ENCODE data around the gene ADARB2. TPM values are rescaled to one million over a fixed set of nuclear protein-coding genes. Genes with fewer than 3 reads are reported as not detected.
A peak's percentile ranks its signal among the peaks of the same experiment; 100 is the strongest.
"Not testable (repeated sequence)": the region's sequence is repeated elsewhere in the genome, so short reads cannot be mapped to it uniquely, and the experiment has no call there.

ADARB2 gene
- total RNA-seq, 1 donor from 2014 or later: 1.2 TPM

DNA sequence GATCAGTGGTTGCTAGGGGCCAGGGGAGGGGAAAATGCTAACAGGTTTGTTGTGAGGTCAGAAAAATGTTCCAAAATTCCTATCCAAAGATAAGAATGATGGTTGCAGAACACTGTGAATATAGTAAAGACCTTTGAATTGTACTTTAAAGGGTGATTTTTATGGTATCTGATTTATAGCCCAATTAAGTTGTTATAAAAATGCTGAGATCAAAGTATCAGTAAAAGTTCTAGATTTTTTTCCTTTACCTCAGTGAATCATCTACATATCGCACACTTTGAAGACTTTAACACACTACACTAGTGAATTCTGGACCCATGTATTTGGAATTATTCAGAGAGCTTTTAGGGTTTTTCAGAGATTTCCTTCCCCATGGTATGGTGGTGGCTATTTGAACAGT is 405.8 kb downstream of the ADARB2 start:
- Histone ChIP-seq H3K27ac (no peak overlapping the region), H3K4me1 (no peaks in the 10 kb centered on the region), H3K4me3 (no peak overlapping the region), H3K9me3 (no peaks in the 10 kb centered on the region), H3K27me3 (no peaks in the 10 kb centered on the region), H3K36me3 (no peaks in the 10 kb centered on the region)
- no peak for DNase-seq
- TF ChIP-seq, protein P1, sequence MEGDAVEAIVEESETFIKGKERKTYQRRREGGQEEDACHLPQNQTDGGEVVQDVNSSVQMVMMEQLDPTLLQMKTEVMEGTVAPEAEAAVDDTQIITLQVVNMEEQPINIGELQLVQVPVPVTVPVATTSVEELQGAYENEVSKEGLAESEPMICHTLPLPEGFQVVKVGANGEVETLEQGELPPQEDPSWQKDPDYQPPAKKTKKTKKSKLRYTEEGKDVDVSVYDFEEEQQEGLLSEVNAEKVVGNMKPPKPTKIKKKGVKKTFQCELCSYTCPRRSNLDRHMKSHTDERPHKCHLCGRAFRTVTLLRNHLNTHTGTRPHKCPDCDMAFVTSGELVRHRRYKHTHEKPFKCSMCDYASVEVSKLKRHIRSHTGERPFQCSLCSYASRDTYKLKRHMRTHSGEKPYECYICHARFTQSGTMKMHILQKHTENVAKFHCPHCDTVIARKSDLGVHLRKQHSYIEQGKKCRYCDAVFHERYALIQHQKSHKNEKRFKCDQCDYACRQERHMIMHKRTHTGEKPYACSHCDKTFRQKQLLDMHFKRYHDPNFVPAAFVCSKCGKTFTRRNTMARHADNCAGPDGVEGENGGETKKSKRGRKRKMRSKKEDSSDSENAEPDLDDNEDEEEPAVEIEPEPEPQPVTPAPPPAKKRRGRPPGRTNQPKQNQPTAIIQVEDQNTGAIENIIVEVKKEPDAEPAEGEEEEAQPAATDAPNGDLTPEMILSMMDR (IDR thresholded peaks at IDR 0.05): no peak
- intact Hi-C loops (cut with DNase I): no loop called here
- no peak for ATAC-seq

DNA sequence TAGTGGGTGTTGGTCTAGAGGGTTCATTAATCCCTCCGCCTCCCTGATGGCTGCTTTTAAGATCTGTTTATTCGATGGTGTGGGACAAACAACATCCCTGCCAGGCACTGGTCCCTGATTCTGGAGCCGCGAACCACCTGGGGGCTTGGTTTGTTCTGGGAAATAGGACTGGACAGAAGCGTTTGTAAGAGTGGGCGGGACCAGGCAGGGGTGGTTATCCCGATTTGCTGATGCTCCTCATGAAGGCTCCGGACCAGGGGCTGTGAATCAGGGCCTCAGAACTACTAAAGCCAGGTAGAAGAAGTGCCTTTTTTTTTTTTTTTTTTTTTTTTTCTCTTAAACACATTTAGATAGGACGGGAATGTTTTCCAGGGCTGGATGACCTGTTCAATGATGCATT is 407.7 kb downstream of the ADARB2 start:
- Histone ChIP-seq H3K4me1 (no peaks in the 10 kb centered on the region), H3K27me3 (no peaks in the 10 kb centered on the region), H3K27ac (no peak overlapping the region), H3K4me3 (no peak overlapping the region), H3K36me3 (no peaks in the 10 kb centered on the region), H3K9me3 (no peaks in the 10 kb centered on the region)
- intact Hi-C loops (cut with DNase I): no loop called here
- ATAC-seq (no peak), DNase-seq (no peak)
- TF ChIP-seq, protein P1 (IDR thresholded peaks at IDR 0.05): no peak

DNA sequence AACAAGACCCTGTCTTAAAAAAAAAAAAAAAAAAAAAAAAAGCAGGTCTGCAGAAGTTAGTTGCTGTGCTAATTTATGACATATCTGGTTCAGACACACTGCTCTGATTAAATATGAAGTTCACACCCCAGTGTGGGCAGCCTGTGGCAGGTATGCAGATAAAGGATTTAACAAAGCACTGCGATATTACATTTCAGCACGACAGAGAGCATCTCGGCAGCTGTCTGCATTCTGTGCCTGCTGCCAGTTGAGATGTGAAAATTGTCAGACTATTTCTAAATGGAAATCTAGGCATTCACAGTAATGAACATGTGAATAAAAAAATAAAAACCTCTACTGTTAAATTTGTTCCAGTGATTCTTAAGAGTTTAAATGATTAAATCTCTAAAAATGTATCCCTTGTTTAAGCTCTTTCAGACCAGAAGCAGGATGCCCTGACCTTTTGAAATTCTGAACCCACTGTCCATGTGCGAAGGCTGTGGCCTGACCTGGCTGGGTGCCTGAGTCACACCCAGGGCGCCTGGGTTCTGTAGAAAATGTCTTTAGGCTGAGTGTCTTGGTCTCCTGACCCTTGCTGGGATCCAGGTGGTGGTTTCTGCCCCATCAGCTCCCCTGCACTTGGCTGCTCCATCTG is 408.2 kb downstream of the ADARB2 start:
- TF ChIP-seq, protein P1 (IDR thresholded peaks at IDR 0.05): no peak
- no peak for ATAC-seq
- intact Hi-C loops (cut with DNase I): no loop called here

DNA sequence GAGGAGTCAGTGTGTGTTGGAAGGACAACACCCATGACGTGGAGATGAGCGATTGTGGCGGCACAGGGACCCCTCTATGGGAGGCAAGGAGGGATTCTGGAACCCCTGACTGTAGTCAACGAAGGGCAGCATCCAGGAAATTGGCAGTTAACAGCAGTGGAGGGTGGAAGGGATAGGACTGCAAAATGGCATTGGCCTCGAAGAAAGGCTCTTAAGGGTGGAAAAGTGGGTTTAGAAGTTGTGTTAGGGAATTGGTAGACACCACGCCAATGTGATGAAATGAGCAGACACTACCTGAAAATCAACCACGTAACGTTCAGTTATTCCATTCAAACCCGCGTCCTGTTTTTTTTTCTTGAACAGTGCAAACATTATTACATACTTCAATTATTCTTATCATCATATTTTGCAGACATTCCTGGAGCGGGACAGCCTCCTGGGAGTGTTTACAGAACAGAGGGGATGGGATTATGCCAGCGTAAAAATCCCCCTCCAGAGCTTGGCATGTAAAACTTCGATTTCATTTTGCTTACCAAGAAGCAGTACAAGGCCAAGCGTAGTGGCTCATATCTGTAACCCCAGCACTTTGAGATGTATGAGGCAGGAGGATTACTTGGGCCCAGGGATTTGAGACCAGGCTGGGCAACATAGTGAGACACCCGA is 409.0 kb downstream of the ADARB2 start:
- Histone ChIP-seq H3K36me3 (no peaks in the 10 kb centered on the region), H3K27me3 (no peaks in the 10 kb centered on the region), H3K4me3 (no peak overlapping the region), H3K9me3 (no peaks in the 10 kb centered on the region), H3K4me1 (no peaks in the 10 kb centered on the region), H3K27ac (no peak overlapping the region)
- TF ChIP-seq, protein P1 (IDR thresholded peaks at IDR 0.05): no peak
- intact Hi-C loops (cut with DNase I): no loop called here
- DNase-seq: no peak
- no peak for ATAC-seq

More for the DNA sequence above, 408.2 kb downstream of the ADARB2 start:
- no peaks in the 10 kb centered on the region for H3K4me1 ChIP-seq
- H3K27ac ChIP-seq: no peak overlapping the region
- DNase-seq: no peak
- no peaks in the 10 kb centered on the region for H3K27me3 ChIP-seq
- H3K4me3 ChIP-seq: no peak overlapping the region
- no peaks in the 10 kb centered on the region for H3K36me3 ChIP-seq
- H3K9me3 ChIP-seq: no peaks in the 10 kb centered on the region

DNA sequence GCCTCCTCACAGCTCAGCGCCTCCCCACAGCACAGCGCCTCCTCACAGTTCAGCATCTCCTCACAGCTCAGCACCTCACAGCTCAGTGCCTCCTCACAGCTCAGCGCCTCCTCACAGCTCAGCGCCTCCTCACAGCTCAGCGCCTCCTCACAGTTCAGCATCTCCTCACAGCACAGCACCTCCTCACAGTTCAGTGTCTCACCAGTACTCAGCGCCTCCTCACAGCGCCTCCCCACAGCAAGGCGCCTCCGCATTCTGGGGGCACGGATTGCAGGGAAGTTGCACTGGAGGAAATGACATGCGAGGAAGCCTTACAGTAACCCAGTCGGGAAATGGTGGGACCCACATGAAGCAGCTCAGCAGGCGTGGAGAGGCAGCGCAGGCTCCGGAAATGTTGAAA is 409.6 kb downstream of the ADARB2 start:
- H3K36me3 ChIP-seq: no peaks in the 10 kb centered on the region
- TF ChIP-seq, protein P1 (IDR thresholded peaks at IDR 0.05): no peak
- DNase-seq (no peak), ATAC-seq (peak; percentile 14)
- no peak overlapping the region for H3K27ac ChIP-seq
- intact Hi-C loops (cut with DNase I): no loop called here
- no peaks in the 10 kb centered on the region for H3K27me3 ChIP-seq
- no peaks in the 10 kb centered on the region for H3K4me1 ChIP-seq
- no peaks in the 10 kb centered on the region for H3K9me3 ChIP-seq
- no peak overlapping the region for H3K4me3 ChIP-seq

DNA sequence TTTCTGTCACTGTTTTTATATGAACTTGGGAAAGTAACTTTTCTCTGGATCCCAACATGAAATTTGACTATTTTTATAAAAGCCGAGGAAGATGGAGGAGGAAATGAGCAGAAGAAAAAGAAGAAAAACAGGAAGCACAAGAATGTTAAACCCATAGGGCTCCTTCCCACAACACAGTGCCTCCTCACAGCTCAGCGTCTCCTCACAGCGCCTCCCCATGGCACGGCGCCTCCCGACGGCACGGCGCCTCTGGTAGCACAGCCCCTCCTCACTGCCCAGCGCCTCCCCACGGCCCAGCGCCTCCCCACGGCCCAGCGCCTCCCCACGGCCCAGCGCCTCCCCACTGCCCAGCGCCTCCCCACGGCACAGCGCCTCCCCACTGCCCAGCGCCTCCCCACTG is 410.8 kb downstream of the ADARB2 start:
- H3K27ac ChIP-seq; H3K4me1 ChIP-seq; H3K9me3 ChIP-seq; H3K27me3 ChIP-seq; intact Hi-C loops (cut with DNase I); ATAC-seq; DNase-seq; H3K4me3 ChIP-seq; H3K36me3 ChIP-seq: not testable (repeated sequence)
